GM12874 (cell line): ENCODE measurements around the gene GIPC2.

ENCODE experiments used
- TF ChIP-seq, protein P1 (sequence below): IDR thresholded peaks from 2 replicates; pipeline ENCODE4 v1.5.1; 2011; ENCODE audit warnings: low read depth, mild to moderate bottlenecking, control low read depth, low read length, moderate library complexity; ENCODE audit not compliant: insufficient read depth

GIPC2 gene

DNA sequence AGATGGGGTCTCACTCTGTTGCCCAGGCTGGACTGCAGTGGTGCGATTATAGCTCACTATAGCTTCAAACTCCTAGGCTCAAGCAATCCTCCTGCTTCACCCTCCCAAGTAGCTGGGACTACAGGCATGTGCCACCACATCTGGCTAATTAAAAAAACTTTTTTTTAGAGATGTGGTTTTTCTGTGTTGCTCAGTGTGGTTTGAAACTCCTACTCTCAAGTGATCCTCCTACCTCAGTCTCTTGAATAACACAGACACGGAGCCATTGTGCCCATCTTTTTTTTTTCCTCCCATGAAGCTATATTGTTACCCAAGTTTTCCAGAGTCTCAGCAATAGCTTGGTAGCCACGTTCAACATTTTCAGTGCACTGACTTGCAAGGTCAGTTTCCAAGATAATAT is 2.7 kb downstream of the GIPC2 start:
- TF ChIP-seq, protein P1, sequence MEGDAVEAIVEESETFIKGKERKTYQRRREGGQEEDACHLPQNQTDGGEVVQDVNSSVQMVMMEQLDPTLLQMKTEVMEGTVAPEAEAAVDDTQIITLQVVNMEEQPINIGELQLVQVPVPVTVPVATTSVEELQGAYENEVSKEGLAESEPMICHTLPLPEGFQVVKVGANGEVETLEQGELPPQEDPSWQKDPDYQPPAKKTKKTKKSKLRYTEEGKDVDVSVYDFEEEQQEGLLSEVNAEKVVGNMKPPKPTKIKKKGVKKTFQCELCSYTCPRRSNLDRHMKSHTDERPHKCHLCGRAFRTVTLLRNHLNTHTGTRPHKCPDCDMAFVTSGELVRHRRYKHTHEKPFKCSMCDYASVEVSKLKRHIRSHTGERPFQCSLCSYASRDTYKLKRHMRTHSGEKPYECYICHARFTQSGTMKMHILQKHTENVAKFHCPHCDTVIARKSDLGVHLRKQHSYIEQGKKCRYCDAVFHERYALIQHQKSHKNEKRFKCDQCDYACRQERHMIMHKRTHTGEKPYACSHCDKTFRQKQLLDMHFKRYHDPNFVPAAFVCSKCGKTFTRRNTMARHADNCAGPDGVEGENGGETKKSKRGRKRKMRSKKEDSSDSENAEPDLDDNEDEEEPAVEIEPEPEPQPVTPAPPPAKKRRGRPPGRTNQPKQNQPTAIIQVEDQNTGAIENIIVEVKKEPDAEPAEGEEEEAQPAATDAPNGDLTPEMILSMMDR: no peak

DNA sequence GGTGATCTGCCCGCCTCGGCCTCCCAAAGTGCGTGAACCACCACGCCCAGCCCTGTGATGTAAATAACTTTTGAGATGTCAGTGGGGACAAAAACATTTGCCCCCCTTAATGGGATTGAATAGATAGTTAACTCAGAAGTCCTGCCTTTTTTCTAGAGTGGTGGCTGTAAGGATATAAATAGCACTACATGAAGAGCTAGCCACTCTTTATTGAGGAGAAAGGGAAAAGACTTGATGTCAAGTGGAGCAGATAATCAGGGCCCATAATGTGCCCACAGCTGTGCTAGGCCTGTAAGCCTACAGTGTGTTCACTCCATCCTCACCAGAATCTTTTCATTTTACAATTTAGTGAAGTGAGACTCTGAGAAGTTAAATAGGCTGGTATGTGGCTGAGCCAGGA is 3.6 kb downstream of the GIPC2 start:
- TF ChIP-seq, protein P1: no peak

DNA sequence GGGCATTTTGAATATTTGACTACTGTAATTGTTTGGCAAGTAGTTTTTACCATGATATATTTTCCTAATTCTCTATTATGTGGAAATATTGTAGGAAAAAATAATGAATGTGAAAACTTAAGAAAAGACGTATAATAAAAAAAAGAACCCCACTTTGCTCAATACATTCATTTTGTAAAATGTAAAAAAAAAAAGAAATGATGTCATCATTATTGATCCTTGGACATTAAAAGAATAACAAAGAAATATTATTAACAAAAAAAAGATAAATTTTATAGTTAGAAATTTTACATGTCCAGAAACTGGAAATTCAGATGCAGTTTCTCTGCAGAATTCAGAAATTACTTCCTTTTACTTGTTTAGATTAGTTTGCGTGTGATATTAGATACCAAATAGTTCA is 5.2 kb downstream of the GIPC2 start:
- TF ChIP-seq, protein P1: no peak

DNA sequence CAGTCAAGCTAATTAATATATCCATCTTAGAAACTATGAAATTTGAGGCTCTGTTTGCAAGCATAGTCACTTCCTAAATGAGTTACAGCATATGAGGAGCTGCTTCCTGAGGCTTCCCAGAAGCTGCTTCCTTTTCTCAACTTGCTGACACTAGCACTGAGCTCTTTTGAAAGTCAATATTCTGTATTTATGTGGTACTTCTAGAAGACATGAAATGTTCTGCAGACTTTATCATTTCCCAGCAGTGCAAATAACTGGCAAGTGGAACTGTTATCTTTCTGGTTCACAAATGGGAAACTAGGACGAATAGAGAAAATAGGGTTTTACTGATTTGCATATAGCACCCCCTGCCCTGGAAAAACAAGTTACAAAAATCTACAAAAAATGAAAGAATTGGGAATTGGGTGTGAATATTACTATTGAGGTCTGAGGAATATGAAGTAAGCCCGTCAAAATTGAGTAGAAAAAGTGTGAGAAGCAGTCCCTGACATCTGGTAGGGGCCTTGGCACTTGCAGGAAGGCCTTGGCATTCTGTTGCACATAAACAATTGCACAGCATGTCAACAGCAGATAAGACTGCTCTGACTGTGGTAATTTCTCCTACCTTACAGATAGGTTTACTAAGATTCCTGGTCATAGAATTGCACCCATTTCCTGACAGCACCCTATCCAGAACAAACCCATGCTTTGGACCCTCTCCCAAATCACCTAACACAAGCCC is 7.1 kb downstream of the GIPC2 start:
- TF ChIP-seq, protein P1: no peak

DNA sequence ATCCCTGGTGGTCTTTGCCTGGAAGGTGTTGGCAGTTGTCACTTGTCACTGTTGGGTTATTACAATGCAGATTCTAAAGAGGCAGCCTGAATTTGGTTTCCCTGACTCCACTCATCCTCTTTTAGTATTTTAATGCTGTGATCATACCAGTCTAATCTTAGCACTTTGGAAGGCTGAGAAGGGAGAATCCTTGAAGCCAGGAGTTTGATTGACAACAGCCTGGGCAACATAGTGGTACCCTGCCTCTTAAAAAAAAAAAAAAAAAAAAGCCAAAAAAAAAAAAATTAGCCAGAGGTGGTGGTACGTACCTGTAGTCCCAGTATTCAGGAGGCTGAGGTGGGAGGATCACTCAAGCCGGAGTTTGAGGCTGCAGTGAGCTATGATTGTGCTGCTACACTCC is 7.7 kb downstream of the GIPC2 start:
- TF ChIP-seq, protein P1: no peak

DNA sequence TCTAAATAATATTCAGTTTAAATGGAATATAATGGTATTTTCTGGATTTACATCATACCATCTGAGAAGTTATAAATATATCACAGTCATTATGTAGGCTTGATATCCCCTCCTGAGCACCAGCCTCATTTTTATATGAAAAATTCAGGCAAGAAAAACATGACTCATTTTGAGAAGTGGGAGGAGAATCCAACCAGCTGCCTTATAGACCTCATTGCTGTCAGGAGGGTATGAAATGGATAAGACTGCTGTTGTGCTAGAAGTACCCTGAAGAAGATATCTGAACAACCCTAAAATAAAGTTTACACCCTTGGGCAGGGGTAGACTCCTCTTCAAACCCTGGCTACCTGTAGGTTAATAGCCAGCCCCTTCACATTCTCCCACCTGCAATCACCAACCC is 8.8 kb downstream of the GIPC2 start:
- TF ChIP-seq, protein P1: no peak

DNA sequence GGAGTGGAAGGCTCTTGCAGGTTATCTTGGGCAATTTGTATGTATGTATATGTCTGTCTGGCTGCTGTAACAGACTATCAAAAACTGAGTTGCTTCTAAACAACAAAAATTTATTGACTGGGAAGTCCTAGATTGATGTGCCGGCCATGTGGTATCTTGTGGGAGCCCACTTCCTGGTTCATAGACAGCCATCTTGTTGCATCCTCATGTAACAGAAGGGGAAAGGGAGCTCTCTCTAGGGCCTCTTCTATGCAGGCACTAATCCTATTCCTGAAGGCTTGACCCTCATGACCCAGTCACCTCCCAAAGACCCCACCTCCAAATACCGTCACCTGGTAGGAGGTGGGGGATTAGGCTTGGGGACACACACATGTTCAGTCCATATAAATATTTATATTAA is 9.2 kb downstream of the GIPC2 start:
- TF ChIP-seq, protein P1: no peak
